HEK293T (cell line): ENCODE data around the gene GCKR.

Experiments
- ARNT ChIP-seq: fragments of 450-650 bp; IDR thresholded peaks from 2 replicates; pipeline ENCODE4 v1.6.1; 2017; ENCODE audit warnings: mild to moderate bottlenecking
- LEF1 ChIP-seq: fragments of 450-650 bp; IDR thresholded peaks from 2 replicates; pipeline ENCODE4 v1.6.1; 2017; ENCODE audit warnings: mild to moderate bottlenecking, borderline replicate concordance
- SUZ12 ChIP-seq: fragments of 450-650 bp; IDR thresholded peaks from 2 replicates; pipeline ENCODE4 v1.6.1; 2016; ENCODE audit warnings: mild to moderate bottlenecking

DNA sequence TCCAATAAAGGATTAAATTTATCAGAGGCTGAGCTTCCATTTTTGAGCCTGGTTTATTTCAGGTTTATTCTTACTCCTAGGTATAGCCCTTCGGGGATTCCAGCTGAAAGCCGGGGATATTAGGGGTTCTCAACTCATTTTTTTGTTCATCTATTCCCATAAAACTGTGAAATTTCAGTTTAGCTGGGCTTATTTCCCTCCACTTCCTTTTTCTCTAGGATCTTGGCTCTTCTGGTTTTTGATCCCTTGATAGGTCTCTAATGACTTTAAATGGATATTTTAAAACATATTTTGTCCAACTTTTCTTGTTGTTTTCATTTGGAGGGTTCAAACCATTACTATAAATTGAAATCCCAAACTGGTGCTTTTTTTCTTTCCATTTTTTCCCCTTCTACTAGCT lies 62.6 kb downstream of the GCKR start:
- TF ChIP-seq ARNT (no peak), SUZ12 (no peak), LEF1 (no peak)
